GM21390 (cell line): ENCODE results near the gene ADAMTS17.

ENCODE experiments used
- ATAC-seq: cut with Tn5 transposase; IDR thresholded peaks from one replicate; pipeline ENCODE4 v1.9.1; 2021; ENCODE audit not compliant: unreplicated experiment

ADAMTS17 gene

DNA sequence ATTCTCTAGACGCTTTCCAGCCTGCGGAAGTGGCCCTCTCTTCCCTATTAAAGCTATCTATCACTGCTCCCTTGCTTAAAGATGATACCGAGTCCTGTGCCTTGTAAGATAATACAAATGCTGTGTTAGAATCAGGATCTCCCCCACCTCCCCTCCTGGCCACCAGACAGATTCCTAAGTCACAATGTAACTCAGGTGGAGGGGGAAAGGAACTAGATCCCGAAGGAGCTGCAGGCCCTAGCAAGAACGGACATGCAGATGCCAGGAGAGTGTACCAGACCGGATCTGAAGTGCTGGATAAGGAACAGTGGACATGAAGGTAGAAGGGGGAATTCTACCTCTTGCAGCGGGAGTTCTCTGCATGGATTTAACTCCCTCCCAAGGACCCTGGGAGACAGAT, 377.8 kb downstream of the ADAMTS17 start:
- no peak for ATAC-seq

DNA sequence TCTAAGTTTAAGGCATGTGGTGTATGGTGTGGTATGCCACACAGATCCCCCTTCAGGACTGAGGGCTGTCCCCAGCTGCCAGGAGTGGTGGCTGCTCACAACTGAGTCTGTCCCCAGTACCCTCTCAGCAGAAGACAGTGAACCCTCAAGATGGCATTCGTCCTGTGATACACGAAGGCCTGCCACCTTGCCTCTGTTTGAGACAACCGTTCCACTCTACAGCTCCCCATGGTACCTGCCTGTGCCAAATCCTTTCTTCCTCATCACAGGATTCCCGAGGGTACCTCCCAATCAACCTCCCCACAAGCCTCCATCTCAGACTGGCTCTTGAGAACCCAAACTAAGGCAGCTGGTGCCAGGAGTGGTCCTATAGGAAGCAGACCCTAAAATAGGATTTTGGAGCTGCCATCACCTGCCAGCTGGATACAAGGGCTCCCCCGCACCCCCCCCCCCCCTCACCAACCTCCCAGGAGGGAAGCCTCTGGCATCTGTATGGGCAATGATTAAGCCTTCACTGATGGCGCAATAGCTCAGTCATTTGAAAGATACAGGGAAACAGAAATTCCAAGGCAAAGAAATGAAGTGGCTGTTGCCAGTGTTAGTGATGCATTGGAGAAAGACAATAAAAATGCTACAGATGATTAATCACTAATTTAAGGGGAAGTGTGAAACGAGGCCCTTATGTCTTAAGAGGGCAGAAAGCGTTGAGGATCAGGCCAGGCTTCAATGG, 378.5 kb downstream of the ADAMTS17 start:
- no peak for ATAC-seq

DNA sequence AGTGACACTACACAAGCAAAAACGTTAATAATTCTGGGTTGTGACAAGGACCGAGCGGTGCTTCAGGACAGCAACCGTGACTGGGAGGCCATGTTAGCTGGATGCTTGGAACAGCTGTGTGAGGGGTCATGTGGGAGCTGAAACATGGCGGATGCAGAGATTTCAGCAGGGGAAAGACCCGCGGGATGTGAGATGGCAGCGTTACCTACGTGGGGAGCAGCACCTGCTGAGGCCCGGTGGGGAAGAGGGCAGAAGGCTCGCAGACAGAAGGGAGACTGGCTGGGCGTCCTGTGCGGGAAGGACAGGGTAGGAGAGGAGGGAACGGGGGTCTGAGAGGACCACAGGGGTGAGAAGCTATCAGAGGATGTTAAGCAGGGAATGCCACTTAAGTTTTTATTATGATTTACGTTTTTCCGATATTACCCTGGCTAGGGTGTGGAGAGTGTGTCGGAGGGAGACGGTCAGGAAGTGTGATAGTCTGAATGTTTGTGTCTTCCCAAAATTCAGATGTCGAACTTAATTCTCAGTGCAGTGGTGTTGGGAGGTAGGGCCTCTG, 379.7 kb downstream of the ADAMTS17 start:
- ATAC-seq: no peak

DNA sequence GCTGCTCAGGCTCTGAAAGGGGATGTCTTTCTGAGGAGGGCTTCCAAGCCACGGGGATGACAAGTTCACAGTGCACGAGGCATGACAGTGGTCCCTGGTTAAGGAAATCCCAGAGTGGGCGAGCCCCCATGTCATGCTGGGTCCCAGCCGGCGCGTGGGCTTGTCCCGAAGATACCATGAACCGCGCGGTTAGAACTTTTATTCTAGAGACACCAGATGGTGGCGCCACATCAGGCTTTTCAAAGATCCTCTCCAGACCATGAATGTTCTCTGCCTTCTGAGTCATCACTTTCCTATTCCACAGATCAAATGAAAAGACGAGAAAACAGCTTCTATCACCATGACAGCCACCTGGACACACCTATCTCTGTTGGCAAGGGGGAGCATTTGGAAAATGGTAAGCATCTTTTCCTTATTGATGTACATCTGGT, 380.7 kb downstream of the ADAMTS17 start:
- ATAC-seq: no peak

DNA sequence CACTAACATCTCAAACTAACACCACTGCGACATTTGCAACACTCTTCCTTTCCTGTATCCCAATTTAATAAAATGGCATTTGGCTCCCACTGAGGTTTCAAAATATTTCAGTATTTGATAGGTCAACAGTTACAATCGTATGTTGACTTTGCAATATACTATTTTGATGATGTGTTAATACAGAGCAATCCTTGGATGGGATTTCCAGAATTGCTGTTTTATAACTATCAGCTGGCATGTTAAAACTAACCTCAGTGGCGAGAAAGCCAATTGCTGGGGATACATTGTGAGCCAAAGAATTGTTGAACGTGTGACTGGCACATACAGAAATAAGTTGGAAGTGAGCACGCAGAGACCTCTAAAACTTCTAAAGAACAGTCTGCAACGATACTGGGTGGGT, 382.4 kb downstream of the ADAMTS17 start:
- ATAC-seq: no peak

DNA sequence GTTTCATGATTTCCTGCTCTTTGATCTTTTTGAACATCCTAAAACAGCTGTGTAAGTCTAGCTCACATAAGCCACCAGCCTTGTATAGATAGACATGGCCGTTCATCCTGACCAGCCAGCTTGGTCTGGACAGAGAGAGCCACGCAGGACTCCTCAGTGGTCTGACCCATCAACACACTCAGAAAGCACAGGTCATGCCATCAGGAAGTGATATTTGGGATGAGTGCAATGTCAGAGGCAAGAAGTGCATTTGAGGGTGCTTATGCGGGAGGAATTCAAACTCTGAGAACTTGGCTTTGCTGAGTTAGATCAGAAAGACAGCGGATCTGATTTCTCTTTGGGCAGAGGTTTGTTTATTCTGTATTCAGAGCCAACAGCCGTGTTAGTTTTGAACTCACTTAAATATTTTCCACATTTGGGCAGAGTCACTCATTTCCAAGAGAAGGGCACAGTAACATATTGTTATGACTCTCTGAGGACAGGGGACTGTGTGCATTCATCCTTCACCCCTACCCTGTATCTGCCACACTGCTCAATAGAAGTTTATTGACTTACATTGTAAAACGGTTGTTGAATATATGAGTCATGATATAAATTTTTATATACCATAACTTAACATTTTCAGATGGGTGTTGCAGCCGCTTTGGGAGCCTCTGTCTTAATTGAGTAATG, 383.2 kb downstream of the ADAMTS17 start:
- ATAC-seq: no peak

DNA sequence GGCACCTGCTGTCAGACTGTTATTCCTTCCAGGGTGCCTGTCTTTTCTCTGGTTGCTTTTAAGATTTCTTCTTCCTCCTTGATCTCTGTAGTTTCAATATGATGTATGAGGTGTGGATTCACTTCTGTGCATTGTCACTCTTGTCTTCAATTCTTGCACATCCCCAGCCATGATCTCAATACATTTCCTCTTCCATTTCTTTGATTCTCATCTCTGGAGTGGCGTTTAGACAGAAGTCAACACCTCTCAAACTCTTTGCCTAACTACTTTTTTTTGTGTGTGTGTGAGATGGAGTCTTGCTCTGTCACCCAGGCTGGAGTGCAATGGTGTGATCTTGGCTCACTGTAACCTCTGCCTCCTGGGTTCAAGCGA, 384.1 kb downstream of the ADAMTS17 start:
- ATAC-seq: no peak

DNA sequence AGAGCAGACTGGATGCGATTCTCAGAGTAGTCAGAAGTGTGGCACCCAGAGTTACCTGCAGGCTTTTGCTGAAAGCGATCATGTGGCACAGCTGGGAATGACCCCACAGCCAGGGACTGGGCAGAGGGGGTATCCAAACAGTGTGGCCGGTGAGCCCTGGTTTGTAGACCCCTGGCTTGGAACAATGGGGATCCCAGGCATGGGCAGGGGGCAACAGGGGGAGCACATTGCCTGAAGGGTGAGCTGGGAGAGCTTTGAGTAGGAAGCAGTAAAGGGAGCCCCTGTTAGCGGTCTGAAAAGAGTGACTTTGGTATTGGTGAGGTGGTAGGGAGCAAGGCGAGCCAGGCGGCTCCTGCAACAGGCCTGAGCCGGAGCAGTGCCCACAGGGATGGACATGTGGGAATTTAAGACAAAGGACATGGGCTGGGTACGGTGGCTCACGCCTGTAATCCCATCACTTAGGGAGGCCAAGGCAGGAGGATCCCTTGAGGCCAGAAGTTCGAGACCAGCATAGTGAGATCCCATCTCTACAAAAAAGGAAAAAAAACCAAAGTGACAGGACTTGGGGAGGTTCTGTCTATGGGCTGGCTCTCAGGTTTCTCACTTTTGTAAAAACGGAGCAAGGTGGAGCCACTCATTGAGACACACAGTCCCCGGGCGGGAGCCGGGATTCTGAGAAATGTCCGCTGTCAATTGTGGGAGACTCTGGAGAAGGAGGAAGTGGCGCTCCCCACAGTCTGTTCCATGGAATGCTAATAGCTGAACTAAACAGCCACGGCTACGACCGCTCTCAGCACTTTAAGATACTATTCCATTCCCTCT, 384.7 kb downstream of the ADAMTS17 start:
- ATAC-seq: no peak

DNA sequence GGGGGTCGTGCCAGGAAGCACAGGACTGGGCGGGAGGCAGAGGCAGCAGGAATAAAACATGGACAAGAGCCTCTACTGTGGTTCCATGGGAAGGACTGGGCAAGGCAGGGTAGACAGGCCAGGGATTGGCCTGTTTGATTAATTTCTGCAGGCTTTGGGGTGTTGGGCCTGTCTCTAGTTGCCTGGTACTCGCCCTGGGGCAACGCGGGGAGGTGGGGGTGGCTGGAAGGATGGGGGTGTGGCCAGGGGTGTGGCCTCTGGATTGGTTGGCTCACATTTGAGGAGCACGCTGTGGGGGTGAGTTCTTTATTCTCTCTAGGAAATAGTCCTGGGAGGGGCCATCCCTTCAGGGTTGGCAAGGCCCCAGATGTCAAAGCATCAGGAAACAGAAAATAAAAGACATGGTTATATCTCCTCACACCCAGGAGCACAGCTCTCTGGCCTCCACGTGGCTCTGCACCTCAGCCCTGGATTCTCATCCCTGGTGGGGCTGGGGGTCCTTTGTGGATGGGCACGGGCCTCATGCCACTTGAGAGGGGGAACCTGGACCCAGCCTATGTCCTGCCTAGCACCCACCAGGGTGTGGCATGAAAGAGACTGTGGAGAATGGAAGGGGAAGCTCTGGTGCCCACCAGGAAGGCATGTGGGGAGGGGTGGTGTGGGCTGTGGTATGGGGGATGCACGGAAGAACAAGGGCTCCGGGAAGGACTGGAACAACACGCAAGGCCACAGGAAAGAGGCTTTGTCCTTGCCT, 385.6 kb downstream of the ADAMTS17 start:
- no peak for ATAC-seq

DNA sequence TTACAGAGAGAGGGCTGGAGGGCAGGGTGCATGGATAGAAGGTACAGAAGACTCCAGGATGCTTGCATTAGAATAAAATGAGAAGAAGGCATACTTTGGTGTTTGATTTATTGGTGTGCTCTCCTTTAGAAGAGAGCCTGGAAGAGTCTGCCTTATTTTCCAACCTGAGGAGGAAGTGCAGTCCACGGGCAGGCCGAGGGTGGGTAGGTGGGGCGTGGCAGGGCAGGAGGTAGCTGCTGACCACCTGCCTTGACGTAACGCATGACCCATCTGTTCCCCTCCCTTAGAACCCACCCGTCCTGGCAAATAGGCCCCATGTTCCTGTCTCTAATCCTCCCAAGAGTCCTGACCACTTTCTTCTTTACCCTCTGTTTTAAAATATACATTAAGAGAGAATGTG, 386.2 kb downstream of the ADAMTS17 start:
- no peak for ATAC-seq

DNA sequence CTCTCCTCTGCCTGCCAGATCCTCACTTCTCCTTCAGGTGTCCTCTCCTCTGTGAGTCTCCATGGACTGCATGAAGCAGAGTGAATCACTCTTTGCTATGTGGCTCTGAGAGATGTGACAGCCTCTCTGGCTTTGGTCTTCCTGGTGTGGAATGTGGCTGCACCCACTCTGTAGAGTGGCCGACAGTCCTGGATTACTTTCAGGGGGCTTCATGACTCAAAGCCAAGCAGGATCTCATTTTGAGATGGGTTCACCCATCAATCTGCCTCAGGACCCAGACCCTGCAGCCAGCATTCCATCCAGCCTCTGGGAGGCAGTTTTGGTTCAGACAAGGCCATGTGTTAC, 386.6 kb downstream of the ADAMTS17 start:
- no peak for ATAC-seq

DNA sequence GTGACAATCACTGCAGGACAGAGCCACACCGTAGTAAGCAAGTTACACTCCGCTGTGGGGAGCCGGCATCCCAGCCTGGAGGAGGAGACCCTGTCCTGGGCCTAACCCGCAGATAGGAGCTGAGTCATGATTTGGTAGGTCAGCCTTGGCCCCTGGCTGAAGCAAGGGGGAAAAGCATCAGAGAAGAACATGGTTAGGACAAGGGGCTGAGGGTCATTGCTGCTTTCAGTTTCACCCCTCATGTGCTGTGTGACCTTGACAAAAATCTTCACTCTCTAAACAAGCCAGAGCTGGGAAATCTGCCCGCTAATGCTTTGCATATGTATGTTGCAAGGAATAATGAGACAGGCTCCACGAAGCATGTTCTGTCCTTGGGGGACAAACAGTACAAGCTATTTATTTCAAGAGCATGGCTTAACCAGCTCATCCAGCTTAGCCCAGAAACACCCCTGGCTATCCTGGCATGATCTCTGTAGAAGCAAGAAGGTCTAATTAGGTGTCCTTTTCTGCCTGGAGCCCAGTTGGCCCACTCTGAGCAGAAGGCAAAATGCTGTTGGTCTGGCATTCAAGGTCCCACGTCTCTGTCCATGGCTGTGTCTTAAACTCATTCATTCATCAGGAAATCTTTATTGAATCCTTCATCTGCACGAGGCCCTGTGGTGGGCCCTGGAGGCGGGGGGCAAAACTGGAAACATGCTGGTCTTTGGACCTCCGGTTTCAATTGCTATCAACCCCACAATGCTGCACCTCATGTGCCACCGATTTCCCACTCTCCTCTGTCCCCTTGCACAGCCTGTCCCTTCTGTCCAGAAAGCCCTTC, 387.2 kb downstream of the ADAMTS17 start:
- ATAC-seq: no peak

DNA sequence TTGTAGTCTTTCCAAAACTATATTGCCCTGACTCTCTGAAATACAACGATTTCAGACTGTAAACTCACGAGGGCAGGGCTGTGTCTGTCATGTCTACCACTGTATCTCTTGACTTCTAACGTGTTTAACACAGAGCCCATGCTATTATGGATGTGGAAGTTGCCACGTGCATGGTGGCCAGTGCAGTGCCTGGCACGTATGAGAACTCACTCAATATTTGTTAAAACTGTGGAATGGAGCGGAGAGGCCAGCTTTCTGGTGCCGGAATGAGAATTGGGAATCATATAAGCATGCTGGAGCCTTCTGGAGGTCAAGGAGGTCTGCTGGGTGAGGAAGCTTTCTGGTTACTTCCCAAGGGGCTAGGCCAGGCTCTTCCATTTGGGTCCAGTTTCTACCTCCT, 387.9 kb downstream of the ADAMTS17 start:
- no peak for ATAC-seq

DNA sequence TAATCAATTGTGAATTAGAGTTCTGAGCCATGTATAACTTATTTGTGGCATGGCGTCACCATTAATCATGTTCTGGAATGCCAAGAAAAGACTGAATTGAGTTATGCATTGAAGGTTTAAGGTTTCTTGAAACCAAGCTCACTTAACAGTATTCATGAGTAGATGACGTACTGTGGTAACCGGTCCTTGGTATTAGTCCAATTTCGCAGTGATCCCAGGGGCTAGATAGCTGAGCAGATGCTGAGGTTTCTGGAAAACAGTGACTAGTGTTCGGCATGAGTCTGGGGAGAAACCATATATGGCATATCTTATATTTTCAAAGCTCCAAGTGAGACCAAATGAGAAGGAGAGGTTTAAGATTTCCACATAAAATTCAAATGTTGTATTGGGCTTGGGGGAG, 390.3 kb downstream of the ADAMTS17 start:
- ATAC-seq: no peak

DNA sequence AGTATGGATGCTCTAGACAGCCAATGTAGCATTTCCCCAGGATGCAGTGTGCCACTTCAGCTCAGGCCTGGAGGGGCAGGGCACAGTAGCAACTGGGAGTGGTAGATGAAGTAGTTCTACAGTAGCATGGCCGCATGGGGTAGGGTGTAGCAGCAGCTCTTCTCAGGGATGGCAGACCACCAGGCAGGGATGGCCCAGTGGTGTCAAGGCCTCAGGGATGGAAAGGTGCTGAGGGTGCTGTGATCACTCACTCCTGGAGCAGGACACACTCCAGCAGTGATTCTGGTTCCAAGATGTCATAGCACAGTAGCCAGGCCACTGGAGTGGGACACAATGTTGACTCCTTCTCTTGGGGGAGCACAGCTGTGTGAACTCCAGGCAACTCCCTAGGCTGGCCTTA, 397.6 kb downstream of the ADAMTS17 start:
- ATAC-seq: no peak

DNA sequence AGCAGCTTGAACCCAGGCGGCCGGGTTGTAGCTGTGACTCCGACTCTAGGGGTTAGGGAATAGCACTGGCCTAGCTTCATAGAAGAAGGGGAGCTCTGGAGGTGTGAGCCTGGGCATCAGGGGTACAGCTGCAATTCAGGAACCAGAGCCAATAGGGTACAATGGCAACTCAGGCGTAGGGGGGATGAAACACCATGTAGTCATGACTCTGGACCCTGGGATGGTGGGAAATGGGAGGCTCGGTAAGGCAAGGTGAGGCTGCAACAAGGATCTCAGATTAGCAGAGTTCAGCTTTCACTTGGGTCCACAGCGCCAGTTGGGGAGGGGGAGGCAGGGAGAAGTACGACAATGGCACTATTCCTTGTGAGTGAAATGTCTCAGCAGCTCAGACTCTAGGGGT, 398.3 kb downstream of the ADAMTS17 start:
- no peak for ATAC-seq

DNA sequence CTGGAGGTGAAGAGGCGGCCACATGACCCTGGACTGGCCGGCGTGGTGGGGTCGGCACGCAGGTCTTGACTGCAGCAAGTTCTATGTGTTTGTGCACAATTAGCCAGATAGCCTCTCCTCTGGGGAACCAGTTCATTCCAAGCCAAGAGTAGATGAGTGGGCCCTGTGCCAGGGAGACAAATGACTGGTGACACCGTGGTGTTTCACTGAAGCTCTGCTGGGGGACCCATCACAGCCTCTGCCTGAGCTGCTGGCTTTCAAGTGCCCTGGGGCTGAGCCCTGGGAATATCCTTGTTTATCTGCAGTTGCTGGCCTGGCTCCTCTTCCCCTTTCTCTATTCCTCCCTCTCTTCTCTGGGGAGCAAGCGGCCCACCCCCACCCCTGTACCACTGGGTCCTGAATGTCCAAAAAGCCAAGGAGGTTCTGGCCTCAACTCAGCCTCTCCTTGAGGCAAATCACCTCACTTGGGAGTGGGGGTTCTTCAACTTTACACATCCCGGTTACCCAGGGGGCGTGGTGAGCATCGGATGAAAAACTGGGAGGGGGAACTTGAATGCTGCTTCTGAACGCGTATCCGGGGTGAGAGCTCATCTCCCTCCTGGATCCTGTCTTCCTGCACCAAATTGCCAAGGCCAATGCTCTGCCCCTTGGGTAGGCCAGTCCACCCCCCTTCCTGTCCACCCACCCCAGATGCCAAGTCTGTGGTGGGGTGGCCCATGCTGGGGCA, 408.9 kb downstream of the ADAMTS17 start:
- ATAC-seq: no peak

DNA sequence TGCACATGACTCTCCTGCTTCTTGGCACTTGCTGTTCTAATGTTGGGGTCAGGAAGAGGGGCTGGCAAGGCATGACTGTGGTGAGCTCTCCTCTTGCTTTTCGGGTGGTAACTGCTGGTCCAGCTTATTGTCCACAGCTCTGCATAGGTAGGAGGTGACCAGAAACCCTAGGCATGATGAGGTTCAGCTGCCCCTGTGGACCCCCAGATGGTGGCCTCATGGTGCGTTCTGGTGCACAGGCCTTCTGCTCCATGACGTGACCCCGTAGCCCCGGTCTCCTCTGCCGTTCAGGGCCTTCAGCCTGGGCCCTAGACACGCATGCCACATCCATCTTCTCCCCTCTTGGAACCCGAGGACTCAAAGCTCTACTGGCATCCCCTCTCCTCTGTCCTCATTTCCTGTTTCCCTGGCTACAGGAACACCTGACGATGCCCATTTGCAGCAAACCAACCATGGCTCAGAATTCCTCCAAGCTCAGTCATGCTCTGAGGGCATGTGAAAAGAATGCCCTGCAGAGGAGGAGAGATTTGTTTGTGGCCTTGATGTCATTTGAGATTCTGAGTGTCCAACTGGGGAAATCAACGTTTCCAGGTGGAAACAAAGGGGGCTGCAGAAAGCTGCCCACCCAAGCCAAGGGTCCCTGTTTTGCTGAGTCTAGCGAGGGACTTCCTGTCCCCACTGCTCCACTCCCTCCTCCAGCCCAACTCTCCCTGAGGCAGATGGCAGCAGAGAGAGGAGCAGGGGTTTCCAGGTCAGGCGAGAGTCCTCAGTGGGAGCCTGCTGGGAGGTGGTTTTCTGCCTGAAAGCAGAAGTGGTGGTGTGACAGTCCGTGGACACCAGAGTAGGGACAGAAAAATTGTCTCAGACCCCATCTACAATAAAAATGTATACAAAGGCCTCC, 409.8 kb downstream of the ADAMTS17 start:
- ATAC-seq: no peak

DNA sequence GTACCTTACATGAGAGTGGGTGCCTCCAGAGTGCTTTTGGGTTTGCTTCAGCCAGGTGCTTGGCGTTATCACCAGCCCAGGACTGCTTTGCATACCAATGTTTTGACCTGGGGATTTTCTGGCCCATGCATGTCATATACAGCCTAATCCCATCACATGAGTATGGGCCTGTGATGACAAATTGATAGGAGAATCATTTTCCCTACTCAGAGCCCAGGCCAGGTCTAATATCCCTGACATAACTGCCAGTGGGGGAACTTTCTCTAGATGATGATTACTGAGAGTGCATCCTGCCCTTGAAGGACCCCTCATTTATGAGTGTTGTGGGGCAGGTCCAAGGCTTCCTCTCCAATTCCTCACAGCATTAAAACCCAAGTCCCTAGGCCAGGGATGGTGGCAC, 411.1 kb downstream of the ADAMTS17 start:
- ATAC-seq: no peak
